Sciatic nerve (tissue), 1 donor: ENCODE data around the gene POR. TPM values are rescaled to one million over a fixed set of nuclear protein-coding genes. Genes with fewer than 3 reads are reported as not detected.

Source experiments
- microRNA-seq: library from miRNA; unstranded; fragments of <30 nt; microRNA quantifications from one replicate; pipeline ENCODE4 v1.2.0, GENCODE V29; 2020
- total RNA-seq: library from RNA; stranded (reverse); fragmentation: NEBNext Ultra II Directional; extraction: Animal tissue kit (Norgen Biotek cat#: 25700); gene quantifications from one replicate; pipeline ENCODE4 v1.2.1, GENCODE V29; 2021
- donor health status: DM: no; HTN: no; CAD: no.

Gene POR
- total RNA-seq, 1 donor from 2014 or later = 89.2 TPM

Small RNA genes lying within 50 kb of the gene (microRNA-seq; reads per million reads assigned to microRNA genes)
- gene MIR4651 = not detected

Other genes with a start within 250 kb of the POR start
- gene HIP1, start 176.2 kb upstream of the POR start, total RNA-seq = 65.3 TPM
- gene CCL26, start 142.9 kb upstream of the POR start, total RNA-seq = 4.3 TPM
- 0.67 TPM for gene CCL24, start 101.3 kb upstream of the POR start, total RNA-seq
- gene RHBDD2, start 36.1 kb upstream of the POR start, total RNA-seq = 72.8 TPM
- gene TMEM120A, start 79.4 kb downstream of the POR start, total RNA-seq = 51.6 TPM
- gene STYXL1, start 132.8 kb downstream of the POR start, total RNA-seq = 22.6 TPM
- gene MDH2, start 133.0 kb downstream of the POR start, total RNA-seq = 74.9 TPM